Heart right ventricle (tissue), 16 donors: ENCODE results near the gene CIBAR2. TPM values are rescaled to one million over a fixed set of nuclear protein-coding genes. Genes with fewer than 3 reads are reported as not detected.

Source experiments
- ATAC-seq, 8 donors: fragments of 200-7000 bp; cut with Tn5 transposase; one replicate each; pipeline ENCODE4 v1.9.1; 2020; ENCODE audit warnings: mild to moderate bottlenecking in 8 of 8, moderate library complexity in 8 of 8, moderate number of reproducible peaks in 1 of 8
- DNase-seq, 2 donors: peaks; one replicate each; pipeline ENCODE4 v3.0.0-alpha.2; 2020
- H3K27ac ChIP-seq, 10 donors: fragments of 200-600 bp; sonication (generic) in 2 of 10; one replicate each; pipeline versions ENCODE4 v1.5.0 to v1.8.0; 2020 to 2022; ENCODE audit warnings: mild to moderate bottlenecking in 3 of 10
- H3K27me3 ChIP-seq, 7 donors: fragments of 200-600 bp; one replicate each; pipeline ENCODE4 v1.8.0; 2021 to 2022; ENCODE audit warnings: mild to moderate bottlenecking in 2 of 7
- H3K36me3 ChIP-seq, 9 donors: fragments of 200-600 bp; sonication (generic) in 1 of 9; one replicate each; pipeline versions ENCODE4 v1.5.0 to v1.8.0; 2020 to 2022; ENCODE audit warnings: mild to moderate bottlenecking in 2 of 9
- H3K4me1 ChIP-seq, 9 donors: fragments of 200-600 bp; sonication (generic) in 1 of 9; one replicate each; pipeline versions ENCODE4 v1.5.0 to v1.8.0; 2020 to 2022; ENCODE audit warnings: mild to moderate bottlenecking in 4 of 9
- H3K4me3 ChIP-seq, 10 donors: fragments of 200-600 bp; sonication (generic) in 2 of 10; one replicate each; pipeline versions ENCODE4 v1.5.0 to v1.8.0; 2020 to 2022; ENCODE audit warnings: mild to moderate bottlenecking in 7 of 10, moderate library complexity in 2 of 10
- H3K9me3 ChIP-seq, 11 donors: fragments of 200-600 bp in 10 of 11; sonication (generic) in 2 of 11; one replicate each; pipeline versions ENCODE4 v1.5.0 to v1.8.0; 2013 to 2022; ENCODE audit warnings: mild to moderate bottlenecking in 2 of 11, control low read depth in 1 of 11, moderate library complexity in 1 of 11
- whole genome bisulfite sequencing, 2 donors: extraction: QIAGEN DNeasy Blood & Tissue Kit; methylation state at CpG; one replicate each; pipeline ENCODE4 v1.1.7; 2013; ENCODE audit warnings: inconsistent platforms in 1 of 2; 5-methylcytosine and 5-hydroxymethylcytosine counted together
- intact Hi-C, 10 donors: fragments of 100-400 bp; cut with DNase I; formaldehyde crosslinking; loops; one replicate each; pipeline versions ENCODE4 v1.11.1 to v1.14.2; 2022
- polyA plus RNA-seq, 2 donors: library from polyadenylated mRNA; stranded (reverse); fragments of 200-250 nt; gene quantifications; one replicate each; pipeline ENCODE4 v1.2.3, GENCODE V29; 2013
- total RNA-seq, 10 donors: library from RNA; stranded (reverse); fragmentation: NEBNext Ultra II Directional in 3 of 10; extraction: Animal tissue kit (Norgen Biotek cat#: 25700) in 3 of 10; gene quantifications; one replicate each; pipeline versions ENCODE4 v1.2.1 to v1.2.4, GENCODE V29; 2021 to 2023
- TF ChIP-seq, protein P1 (sequence below), 9 donors: fragments of 200-600 bp; sonication (generic) in 2 of 9; IDR thresholded peaks; one replicate each; pipeline versions ENCODE4 v1.5.0 to v1.8.0; 2021 to 2022; ENCODE audit warnings: antibody characterized with exemption in 9 of 9, mild to moderate bottlenecking in 5 of 9, moderate library complexity in 1 of 9
- donor health status: Arrhythmogenic right ventricular cardiomyopathy.
- donor health status: ischemic (EF 13 %, LVEDD 7.1; RV severe dilation, severe dysfunction).
- donor health status: healthy with polysubstance abuse.
- donor health status: DM: no; HTN: yes; CAD: no.
- donor health status: DM: no; HTN: no; CAD: no.
- donor health status: ischemic (EF 25% LVEDD 6.9; RV normal size, moderate dysfunction).
- donor health status: ischemic (EF 25% LVEDD 5.7; RV mildly dilated, moderate dysfunction).
- donor health status: healthy.
- donor health status: DM: yes; HTN: yes; CAD: no.
- donor health status: Ischemic cardiomyopathy.
- donor health status: ischemic (EF 35%, LVEDD 5.7; RV mildly dilated, moderate dysfunction).
- donor health status: nonischemic (EF 11% LVEDD 7.7; RV severe dilation, severe dysfunction).
- donor health status: DM: yes; HTN: yes; CAD: no.
- donor health status: PGD.
- donor health status: ischemic (EF 29% LVEDD 5.4; RV normal size, mild dysfunction).
- donor health status: nonischemic (EF 23%, LVEDD 6.1; RV moderate dilation, normal function).

CIBAR2 gene
- total and polyA plus RNA-seq, 12 donors, result not detected

- peaks cover 0 to 5% (median 0%) of the 10 kb centered on the region in 11 donors for H3K9me3 ChIP-seq
- H3K27me3 ChIP-seq, result no peaks in the 10 kb centered on the region
- TF ChIP-seq, protein P1, sequence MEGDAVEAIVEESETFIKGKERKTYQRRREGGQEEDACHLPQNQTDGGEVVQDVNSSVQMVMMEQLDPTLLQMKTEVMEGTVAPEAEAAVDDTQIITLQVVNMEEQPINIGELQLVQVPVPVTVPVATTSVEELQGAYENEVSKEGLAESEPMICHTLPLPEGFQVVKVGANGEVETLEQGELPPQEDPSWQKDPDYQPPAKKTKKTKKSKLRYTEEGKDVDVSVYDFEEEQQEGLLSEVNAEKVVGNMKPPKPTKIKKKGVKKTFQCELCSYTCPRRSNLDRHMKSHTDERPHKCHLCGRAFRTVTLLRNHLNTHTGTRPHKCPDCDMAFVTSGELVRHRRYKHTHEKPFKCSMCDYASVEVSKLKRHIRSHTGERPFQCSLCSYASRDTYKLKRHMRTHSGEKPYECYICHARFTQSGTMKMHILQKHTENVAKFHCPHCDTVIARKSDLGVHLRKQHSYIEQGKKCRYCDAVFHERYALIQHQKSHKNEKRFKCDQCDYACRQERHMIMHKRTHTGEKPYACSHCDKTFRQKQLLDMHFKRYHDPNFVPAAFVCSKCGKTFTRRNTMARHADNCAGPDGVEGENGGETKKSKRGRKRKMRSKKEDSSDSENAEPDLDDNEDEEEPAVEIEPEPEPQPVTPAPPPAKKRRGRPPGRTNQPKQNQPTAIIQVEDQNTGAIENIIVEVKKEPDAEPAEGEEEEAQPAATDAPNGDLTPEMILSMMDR (IDR thresholded peaks at IDR 0.05), result no peak
- intact Hi-C loops, result loop anchor here in 4 of 10 donors (5.0 to 10.0 kb wide), 3 partner anchors 52 to 117 kb away; no protein-coding TSS in a partner anchor
- H3K36me3 ChIP-seq, result no peaks in the 10 kb centered on the region
- DNase-seq, result no peak
- H3K27ac ChIP-seq, result no peak overlapping the region
- 90% methylated on average over 4 of the region's 4 CpGs for WGBS, 2 donors
- no peak overlapping the region for H3K4me3 ChIP-seq
- H3K4me1 ChIP-seq, result peaks cover 3 to 26% (median 18%) of the 10 kb centered on the region in 9 donors
- no peak for ATAC-seq
Observed at GRCh38 chr16:85120006-85120340, 7.7 kb upstream of the CIBAR2 start.

DNA sequence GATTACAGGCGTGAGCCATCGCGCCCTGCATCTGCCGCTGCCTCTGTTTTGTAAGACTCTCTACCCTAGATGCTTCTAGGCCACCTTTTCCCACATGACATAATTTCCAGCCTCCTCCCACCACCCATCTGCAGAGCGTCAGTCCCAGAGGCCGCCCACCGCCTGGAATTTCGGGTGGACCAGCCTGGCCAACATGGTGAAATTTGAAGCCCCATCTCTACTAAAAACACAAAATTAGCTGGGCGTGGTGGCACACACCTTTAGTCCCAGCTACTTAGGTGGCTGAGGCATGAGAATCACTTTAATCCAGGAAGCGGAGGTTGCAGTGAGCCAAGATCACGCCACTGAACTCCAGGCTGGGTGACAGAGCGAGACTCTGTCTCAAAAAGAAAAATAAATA lies 5.1 kb upstream of the CIBAR2 start:
- peaks cover 0 to 3% (median 0%) of the 10 kb centered on the region in 7 donors for H3K27me3 ChIP-seq
- H3K36me3 ChIP-seq, result no peaks in the 10 kb centered on the region
- DNase-seq, result no peak
- peaks cover 0 to 5% (median 0%) of the 10 kb centered on the region in 11 donors for H3K9me3 ChIP-seq
- no peak for ATAC-seq
- H3K4me3 ChIP-seq, result no peak overlapping the region
- intact Hi-C loops, result loop anchor here (5.0 to 10.0 kb wide), 10 partner anchors 50 to 597 kb away; no protein-coding TSS in a partner anchor
- 90 to 92% methylated on average over 12 of the region's 12 CpGs for WGBS, 2 donors
- H3K4me1 ChIP-seq, result peaks cover 0 to 10% (median 5%) of the 10 kb centered on the region in 9 donors
- H3K27ac ChIP-seq, result no peak overlapping the region
- TF ChIP-seq, protein P1 (IDR thresholded peaks at IDR 0.05), result no peak

DNA sequence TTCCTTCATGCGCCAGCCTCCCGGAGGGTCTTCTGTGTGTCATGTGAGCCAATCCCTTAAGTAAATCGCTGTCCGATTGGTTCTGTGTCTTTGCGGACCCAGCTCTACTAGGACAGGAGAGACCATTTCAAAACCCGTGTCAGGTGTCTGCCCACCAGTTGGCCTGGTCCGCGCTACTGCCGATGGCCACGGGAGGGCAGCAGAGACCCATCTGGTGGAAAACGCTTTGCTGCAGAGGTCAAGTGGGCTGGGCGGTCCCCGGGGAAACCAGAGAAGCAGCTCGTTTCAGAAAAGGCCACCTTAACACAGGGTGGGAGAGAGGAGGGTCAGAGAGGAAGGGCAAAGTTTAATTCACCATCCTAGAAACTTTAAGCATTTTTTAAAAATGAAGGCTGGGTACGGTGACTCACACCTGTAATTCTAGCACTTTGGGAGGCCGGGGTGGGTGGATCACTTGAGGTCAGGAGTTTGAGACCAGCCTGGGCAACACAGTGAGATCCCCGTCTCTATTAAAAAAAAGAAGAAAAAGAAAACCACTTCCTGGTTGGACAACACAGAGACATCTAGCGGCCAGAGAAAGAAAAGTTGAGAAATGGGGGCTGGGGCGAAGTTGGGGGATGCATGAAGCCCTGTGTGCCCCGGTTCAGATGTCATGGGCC lies 2.8 kb upstream of the CIBAR2 start:
- WGBS, 2 donors, result 12 to 15% methylated on average over 20 of the region's 20 CpGs
- Histone ChIP-seq H3K36me3 (no peaks in the 10 kb centered on the region), H3K9me3 (peaks cover 0 to 5% (median 0%) of the 10 kb centered on the region in 11 donors), H3K4me1 (peaks cover 0 to 10% (median 5%) of the 10 kb centered on the region in 9 donors), H3K4me3 (peak overlapping the region in 4 of 10 donors; percentile 2 to 34 (median 22)), H3K27me3 (peaks cover 0 to 3% (median 0%) of the 10 kb centered on the region in 7 donors), H3K27ac (peak overlapping the region in 4 of 10 donors; percentile 26 to 58 (median 43))
- peak; percentile 79 to 95 (median 90) for ATAC-seq
- intact Hi-C loops, result loop anchor here (5.0 to 10.0 kb wide), 10 partner anchors 52 to 600 kb away; no protein-coding TSS in a partner anchor
- DNase-seq, result peak; percentile 89 to 91
- TF ChIP-seq, protein P1 (IDR thresholded peaks at IDR 0.05), result peak; percentile 90 to 98 (median 95)

DNA sequence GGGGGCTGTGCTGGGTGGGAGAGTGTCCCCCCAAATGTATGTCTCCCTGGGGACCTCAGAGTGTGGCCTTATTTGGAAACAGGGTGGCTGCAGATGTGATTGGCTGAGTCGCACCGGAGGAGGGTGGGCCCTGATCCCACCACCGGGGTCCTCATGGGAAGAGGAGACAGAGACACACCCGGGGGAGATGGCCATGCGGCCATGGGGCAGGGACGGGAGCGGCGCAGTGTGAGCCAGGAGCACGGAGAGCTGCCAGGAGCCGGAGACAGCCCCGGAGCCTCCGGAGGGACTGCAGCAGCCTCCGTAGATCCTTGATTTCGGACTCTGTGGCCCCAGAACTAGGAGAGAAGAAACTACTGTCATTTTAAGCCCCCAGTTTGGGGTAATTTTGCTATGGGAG lies 1.6 kb upstream of the CIBAR2 start:
- intact Hi-C loops, result loop anchor here in 6 of 10 donors (10.0 kb wide), 4 partner anchors 111 to 601 kb away; no protein-coding TSS in a partner anchor
- WGBS, 2 donors, result 61 to 65% methylated on average over 14 of the region's 14 CpGs
- Histone ChIP-seq H3K4me3 (no peak overlapping the region), H3K36me3 (no peaks in the 10 kb centered on the region), H3K9me3 (peaks cover 0 to 5% (median 0%) of the 10 kb centered on the region in 11 donors), H3K4me1 (peaks cover 0 to 10% (median 5%) of the 10 kb centered on the region in 9 donors), H3K27ac (no peak overlapping the region), H3K27me3 (peaks cover 0 to 3% (median 0%) of the 10 kb centered on the region in 7 donors)
- peak in 1 of 8 donors; percentile 6 for ATAC-seq
- TF ChIP-seq, protein P1 (IDR thresholded peaks at IDR 0.05), result no peak
- DNase-seq, result no peak
